ENCODE results near the gene SH3TC1.

The SH3TC1 gene

GRCh38 chr4:8198906-8199593 lies at the start of gene SH3TC1:
Gene SH3TC1 (plus strand): TSS chr4:8199290. CDS start chr4:8205195, 5,905 bp downstream.
- DNase-seq (ENCODE audit: low spot score): peak; percentile 91
- TF ChIP-seq CTCF (IDR thresholded peaks at IDR 0.05; ENCODE audit: extremely low read depth, missing control alignments): no peak

- DNase-seq (ENCODE audit: low spot score): no peak
- no peak for TF ChIP-seq CTCF (IDR thresholded peaks at IDR 0.05; ENCODE audit: extremely low read depth, missing control alignments)
Measured at GRCh38 chr4:8149664-8150063, 49.4 kb upstream of the SH3TC1 start.

- no peak for DNase-seq (ENCODE audit: low spot score)
- TF ChIP-seq CTCF (IDR thresholded peaks at IDR 0.05; ENCODE audit: extremely low read depth, missing control alignments): no peak
Measured at GRCh38 chr4:8150152-8151090, 48.7 kb upstream of the SH3TC1 start.

GRCh38 chr4:8151165-8151650 lies 47.9 kb upstream of the SH3TC1 start:
- TF ChIP-seq CTCF (IDR thresholded peaks at IDR 0.05; ENCODE audit: extremely low read depth, missing control alignments): no peak
- no peak for DNase-seq (ENCODE audit: low spot score)

GRCh38 chr4:8152090-8152864 lies 46.8 kb upstream of the SH3TC1 start:
- no peak for TF ChIP-seq CTCF (IDR thresholded peaks at IDR 0.05; ENCODE audit: extremely low read depth, missing control alignments)
- no peak for DNase-seq (ENCODE audit: low spot score)

GRCh38 chr4:8152865-8153257 lies 46.2 kb upstream of the SH3TC1 start:
- DNase-seq (ENCODE audit: low spot score): no peak
- TF ChIP-seq CTCF (IDR thresholded peaks at IDR 0.05; ENCODE audit: extremely low read depth, missing control alignments): no peak
